HTERT RPE-1 (cell line): Measurements from ENCODE around the gene ACTBL2.
"Not testable (repeated sequence)": the region's sequence is repeated elsewhere in the genome, so short reads cannot be mapped to it uniquely, and the experiment has no call there.

Source experiments
- in situ Hi-C: fragments of 300-500 bp; cut with MboI; formaldehyde crosslinking; loops from 4 replicates; pipeline ENCODE4 v1.14.3; 2020; ENCODE audit warnings: low sequenced_read_pairs

ACTBL2 gene

GRCh38 chr5:57482671-57483106, at the start of gene ACTBL2:
ACTBL2 (minus strand) TSS chr5:57482811; CDS start chr5:57482707, 104 bp downstream.
- in situ Hi-C loops, result no loop called here

DNA sequence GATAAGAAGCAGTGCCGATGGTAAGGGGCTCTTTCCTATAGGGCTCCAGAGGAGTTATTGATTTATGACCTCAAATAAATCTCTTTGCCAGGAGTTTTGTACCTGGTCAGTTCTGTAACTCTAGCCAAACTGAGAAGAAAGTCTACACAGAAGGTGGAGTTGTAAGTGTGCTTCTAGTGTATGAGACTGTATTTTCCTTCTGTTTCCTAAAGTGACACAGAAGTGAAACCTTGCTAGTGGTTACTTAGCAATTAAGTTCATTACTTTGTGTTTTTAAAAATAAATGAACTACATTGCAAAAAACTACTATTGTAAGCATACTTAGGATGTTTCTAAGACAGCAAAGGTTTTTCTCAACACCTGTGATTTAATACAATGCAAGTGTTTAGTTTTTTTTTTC, 48.7 kb upstream of the ACTBL2 start:
- in situ Hi-C loops, result no loop called here

GRCh38 chr5:57529864-57530263, 47.3 kb upstream of the ACTBL2 start:
- in situ Hi-C loops, result no loop called here

DNA sequence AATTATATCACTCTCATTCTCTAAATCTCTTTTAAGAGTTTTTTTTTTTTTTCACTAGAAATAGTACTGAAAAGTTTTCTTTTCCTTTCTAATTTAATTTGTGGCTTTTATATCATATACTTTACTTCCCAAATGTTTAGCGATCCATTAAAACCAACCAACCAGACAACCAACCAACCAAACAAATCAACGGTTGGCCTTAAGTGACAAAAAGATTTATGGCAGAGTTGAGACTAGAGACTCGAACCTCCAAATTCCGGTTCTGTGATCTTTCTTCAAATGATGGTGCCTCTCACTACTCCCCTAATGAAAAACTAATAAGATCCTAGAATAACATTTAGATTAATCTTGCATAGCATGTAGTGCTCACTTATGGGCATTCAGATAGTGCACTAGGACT, 45.3 kb upstream of the ACTBL2 start:
- in situ Hi-C loops, result no loop called here

DNA sequence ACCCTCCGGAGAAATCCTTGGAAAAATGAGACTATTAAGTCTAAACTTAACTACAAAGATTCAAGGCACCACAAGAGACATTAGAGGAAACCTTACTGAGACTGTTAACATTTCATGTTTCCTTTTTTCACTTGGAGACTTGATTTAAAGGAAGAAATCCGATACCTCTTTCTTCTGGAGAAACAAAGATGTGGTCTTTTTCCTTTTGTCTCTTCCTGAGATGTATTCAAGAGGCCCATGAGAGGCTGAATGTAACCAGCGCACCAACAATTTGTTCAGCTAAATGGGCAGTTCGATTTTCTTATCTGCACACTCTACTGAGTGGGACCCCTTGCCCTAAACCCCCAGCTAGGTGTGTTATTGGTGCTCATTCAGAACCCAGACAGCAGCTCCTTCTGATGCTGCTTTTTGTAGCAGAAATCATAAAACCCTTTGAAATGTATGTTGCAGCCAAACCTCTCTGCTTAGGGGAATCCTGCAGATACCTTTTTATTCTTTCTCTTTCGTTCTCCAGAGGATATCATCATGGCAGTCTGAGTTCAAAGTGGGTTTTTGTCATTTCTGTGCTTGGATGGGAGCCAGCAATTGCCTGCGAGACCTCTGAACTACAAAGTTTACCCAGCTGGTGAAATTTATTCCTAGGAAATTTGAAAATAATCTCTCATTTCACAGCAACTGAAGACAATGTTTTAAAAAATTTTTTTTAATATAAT, 41.9 kb upstream of the ACTBL2 start:
- in situ Hi-C loops, result no loop called here

DNA sequence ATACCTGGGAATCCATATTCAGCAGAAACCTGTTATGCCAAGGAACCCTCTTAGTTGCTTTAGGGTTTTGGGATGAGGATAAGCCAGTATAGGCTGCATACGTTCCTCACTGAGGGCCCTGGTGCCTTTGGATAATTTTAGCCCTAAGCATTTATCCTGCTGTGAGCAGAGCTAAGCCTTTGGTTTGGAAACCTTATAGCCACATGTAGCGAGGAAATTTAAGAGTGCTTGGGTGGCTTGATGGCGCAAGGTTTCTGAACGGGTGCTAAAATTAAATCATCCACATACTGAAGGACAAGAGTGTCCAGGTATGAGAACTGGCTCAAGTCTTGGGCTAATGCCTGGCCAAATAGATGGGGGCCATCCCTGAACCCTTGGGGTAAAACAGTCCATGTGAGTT, 39.9 kb upstream of the ACTBL2 start:
- in situ Hi-C loops, result not testable (repeated sequence)

GRCh38 chr5:57518415-57518814, 35.8 kb upstream of the ACTBL2 start:
- in situ Hi-C loops, result not testable (repeated sequence)

GRCh38 chr5:57517250-57517649, 34.6 kb upstream of the ACTBL2 start:
- in situ Hi-C loops, result no loop called here

- in situ Hi-C loops, result no loop called here
These were observed 31.2 kb upstream of the ACTBL2 start for GRCh38 chr5:57513785-57514184.

GRCh38 chr5:57511321-57511720, 28.7 kb upstream of the ACTBL2 start:
- in situ Hi-C loops, result no loop called here

DNA sequence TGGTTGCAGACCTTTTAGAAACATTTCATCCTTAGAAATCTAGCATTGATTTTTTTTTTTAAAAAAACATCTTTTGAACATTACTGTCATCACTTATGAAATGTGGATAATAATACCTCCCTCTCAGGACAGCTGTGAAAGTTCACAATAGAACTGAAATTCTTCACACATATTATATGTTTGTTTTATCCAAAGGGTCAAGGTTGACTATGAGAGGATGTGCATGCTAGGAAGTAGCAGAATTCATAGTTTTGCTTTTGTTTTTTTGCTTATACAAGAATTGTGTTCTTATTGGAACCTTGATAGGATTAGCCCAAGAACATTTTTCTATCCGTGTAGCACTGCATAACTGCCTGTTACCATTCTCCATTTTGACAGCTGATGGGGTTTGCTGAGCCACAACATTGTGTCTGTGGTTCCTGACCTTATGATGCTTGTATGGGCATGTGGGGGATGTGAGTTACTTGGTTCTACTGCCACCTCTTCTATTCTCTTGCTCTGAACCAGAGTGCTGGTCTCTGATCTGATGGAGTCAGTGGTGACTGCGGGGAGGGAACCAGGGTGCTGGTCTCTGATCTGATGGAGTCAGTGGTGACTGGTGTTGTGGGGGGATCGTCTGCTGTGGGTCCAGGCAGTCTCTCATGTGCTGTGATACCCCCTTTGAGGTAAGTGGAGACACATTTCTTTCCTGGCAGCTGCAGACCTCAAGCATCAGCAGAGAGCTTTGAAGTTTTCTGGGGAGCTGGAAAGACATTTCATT, 27.1 kb upstream of the ACTBL2 start:
- in situ Hi-C loops, result no loop called here

DNA sequence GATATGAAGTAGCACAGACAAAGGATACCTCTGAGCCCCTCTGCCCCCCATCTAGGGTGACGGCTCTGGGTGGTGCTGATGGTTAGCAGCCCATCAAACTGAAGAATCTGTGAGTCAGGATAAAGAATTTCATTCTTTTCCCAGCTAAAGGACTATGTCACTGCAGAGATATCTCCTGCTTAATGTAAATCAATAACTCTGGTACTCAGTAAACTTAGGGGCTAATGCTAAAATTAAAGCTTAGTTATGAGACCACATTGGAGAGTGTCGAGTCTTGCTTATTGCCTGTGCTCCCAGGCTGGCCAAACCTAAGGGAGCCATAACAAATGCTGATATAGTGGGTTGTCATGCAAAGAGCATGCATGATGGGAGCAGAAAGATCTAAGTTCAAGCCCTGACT, 25.6 kb upstream of the ACTBL2 start:
- in situ Hi-C loops, result no loop called here

DNA sequence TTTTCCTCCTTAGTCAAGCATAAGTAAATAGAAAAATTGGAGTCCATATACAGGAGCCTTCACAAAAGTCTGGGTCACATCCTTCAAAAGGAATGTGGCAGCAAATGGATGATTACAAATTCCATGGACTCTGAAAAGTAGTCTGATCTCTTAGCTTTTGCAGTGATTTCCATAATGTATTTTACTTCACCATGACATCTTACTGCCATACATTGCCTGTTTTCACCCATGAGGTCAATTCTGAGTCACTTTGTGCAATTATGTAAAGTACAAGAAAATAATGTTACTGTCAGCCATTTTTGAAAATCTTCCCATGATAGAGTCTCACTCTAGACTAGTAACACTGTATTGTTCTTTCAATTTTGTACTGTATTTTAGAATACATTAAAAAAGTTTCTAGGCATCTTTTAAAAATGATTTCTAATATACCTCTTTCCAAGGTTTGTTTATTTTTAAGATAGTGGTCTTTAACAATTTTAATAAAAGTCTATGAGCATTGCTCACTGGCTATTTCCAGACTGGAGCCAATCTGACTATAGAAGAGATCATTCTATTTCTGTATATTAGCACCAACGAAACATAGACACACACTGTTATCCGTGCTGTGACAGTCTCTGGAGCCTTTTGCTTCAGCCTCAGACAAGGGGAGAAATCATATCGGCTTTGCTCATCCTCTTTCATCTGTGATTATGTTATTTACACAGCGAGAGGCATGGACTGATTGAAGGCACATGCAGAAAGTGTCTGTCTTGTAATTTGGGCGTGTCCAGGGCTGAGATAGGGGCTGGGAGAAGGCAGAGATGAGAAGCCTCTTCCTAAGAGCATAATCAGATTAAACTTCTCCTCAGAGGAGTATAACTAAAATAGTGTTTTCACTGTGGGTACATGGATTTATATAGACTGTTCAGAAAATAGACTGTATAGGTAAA, 22.9 kb upstream of the ACTBL2 start:
- in situ Hi-C loops, result no loop called here

GRCh38 chr5:57504357-57504756, 21.7 kb upstream of the ACTBL2 start:
- in situ Hi-C loops, result no loop called here

DNA sequence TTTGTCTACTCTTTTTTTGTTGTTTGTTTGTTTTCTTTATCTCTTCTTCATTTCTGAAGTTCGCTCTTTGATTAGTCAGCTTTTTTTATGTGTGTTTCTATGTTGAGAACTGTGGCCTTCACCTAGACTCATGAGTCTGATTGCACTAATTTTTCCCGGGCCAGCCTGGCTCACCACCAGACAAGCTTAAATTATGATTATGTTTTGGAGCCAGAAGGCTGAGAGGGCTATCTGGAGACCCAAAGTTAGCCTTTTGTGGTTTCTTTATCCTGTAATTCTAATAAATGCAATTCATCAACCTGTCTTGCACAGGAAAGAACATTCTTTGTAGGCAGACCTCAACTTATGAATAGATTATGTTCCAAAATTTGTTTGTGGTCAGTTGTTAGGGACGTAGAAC, 20.8 kb upstream of the ACTBL2 start:
- in situ Hi-C loops, result no loop called here

DNA sequence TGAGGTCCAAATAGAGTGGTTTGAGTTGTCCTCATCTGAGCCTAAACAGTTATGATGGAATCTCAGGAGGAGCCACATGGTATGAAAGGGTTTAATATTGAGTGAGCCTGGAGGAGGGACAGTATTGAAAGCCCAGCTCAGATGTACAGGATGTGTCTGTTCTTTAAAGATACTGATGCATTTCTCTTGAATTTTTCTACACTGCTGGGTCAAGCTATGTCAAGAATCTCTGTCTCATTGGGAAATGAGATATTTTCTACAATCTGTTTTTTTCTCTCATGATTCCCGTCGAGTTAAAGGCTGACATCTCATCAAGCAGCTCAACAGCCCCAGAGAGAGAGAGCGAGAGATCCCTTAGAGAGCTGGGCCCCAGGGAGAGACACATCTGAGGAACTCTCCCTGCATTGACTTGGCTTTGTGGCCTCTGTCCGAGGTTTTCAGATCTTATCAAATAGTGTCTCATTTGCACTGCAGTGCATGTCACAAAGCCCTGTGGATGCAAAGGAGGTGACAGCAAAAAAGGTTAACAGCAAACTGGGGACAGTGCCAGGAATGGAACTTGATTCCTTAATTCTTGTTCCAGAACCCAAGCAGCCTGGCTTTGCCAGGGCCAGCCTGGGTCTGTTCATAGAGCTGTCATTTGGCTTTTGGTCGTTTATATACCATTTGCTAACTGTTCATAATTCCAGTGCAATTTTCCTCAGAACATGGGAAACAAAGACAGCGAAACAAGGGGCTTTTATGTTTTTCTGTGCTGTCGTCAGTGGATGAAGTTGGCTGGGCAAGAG, 19.0 kb upstream of the ACTBL2 start:
- in situ Hi-C loops, result no loop called here

DNA sequence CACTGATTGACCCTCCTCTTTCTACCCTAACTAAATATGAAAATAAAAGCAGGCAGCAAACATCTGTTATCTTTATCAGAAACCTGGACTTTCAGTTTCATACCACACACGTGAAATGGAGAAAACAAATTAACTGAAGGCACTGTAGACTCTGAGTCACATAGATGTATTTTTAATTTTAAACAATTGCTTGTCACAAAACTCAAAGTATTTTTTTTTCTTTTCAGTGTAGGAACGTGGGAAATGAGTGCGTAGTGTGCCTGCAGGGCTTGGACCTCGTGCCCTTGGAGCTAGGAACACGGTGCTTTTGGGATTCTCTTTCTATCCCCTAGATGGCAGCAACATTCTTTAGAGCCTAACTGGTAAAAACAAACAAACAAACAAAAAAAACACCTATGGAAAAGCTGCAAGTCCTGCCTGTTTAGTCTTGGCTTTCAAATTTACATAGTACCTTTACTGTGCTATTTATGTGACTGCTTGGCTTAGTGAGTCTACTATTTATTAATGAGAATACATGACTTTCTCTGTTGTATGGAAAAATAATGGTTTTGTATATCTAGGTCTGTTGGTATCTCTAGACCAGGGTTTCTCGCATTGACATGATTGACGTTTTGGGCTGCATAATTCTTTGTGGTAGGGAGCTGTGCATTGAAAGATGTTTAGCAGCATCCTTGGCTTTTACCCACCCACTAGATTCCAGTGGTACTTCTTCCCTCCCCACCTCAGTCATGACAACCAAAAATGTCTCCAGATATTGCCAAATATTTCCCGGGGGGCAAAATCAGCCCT, 16.8 kb upstream of the ACTBL2 start:
- in situ Hi-C loops, result no loop called here

GRCh38 chr5:57497733-57498132, 15.1 kb upstream of the ACTBL2 start:
- in situ Hi-C loops, result no loop called here

DNA sequence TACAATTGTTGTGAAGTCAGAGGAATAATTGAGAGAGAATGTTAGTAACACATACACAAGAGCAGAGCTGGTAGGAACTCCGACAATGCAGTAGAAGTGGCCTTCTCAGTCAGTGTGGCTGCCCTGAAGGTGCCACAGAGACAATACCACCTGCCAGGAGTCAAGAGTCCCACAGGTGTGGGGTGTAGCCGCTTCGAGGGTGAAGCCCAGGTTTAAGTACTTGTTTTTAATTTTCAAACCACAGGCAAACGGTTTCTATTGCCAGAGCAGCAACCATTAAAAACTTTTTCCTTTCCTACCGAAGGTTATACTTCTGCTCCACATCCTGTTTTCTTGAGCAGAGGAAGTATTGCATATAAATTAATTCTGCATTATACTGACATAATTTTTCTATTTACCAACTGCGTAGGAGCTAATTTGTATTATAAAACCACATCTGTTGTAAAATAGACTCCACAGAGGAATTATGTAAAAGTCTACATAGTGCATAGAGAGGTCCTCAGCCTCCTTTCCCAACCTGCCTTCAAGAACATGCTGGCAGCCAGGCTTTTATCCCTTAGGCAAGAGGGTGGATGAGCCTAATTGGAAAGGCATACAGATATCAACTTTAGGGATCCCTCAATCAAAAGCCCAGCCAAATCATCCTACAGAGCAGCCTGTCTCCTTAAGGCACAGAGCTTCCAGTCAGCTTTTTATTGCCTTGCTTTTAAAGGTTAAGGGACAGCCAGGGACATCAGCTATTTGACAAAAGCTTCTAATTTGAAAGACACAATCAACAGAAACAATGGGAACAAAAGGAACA, 12.9 kb upstream of the ACTBL2 start:
- in situ Hi-C loops, result no loop called here
